ENCODE data around the gene ARHGEF2.
A peak's percentile ranks its signal among the peaks of the same experiment; 100 is the strongest.
"Not testable (repeated sequence)": the region's sequence is repeated elsewhere in the genome, so short reads cannot be mapped to it uniquely, and the experiment has no call there.

Gene ARHGEF2

GRCh38 chr1:155990005-155990739, 11.8 kb upstream of the ARHGEF2 start:
- no peak for DNase-seq

GRCh38 chr1:155989242-155990004, 11.1 kb upstream of the ARHGEF2 start:
- peak; percentile 43 for DNase-seq

GRCh38 chr1:155984903-155985645, 6.7 kb upstream of the ARHGEF2 start:
- not testable (repeated sequence) for DNase-seq

- no peak for DNase-seq
Observed at GRCh38 chr1:155984341-155984740, 6.0 kb upstream of the ARHGEF2 start.

- DNase-seq = no peak
Observed at GRCh38 chr1:155983191-155984024, 5.1 kb upstream of the ARHGEF2 start.

- no peak for DNase-seq
Observed at GRCh38 chr1:155982106-155982505, 3.8 kb upstream of the ARHGEF2 start.

GRCh38 chr1:155981266-155982088, 3.1 kb upstream of the ARHGEF2 start:
- DNase-seq = no peak

GRCh38 chr1:155979597-155980343, 1.4 kb upstream of the ARHGEF2 start:
- DNase-seq = no peak

- no peak for DNase-seq
Observed at GRCh38 chr1:155978973-155979429, 654 bp upstream of the ARHGEF2 start.

GRCh38 chr1:155977690-155978324, 540 bp downstream of the ARHGEF2 start:
- DNase-seq = peak; percentile 53

GRCh38 chr1:155976913-155977689, 1.2 kb downstream of the ARHGEF2 start:
- DNase-seq = no peak

GRCh38 chr1:155976062-155976912, 2.1 kb downstream of the ARHGEF2 start:
- DNase-seq = peak; percentile 25

- no peak for DNase-seq
Observed at GRCh38 chr1:155975375-155976061, 2.8 kb downstream of the ARHGEF2 start.

- DNase-seq = no peak
Observed at GRCh38 chr1:155974208-155975115, 3.9 kb downstream of the ARHGEF2 start.

- DNase-seq = no peak
Observed at GRCh38 chr1:155973723-155974122, 4.6 kb downstream of the ARHGEF2 start.

- DNase-seq = no peak
Observed at GRCh38 chr1:155971910-155972809, 6.2 kb downstream of the ARHGEF2 start.
